NCI-H345 treated with DMSO at 0.1 percent for 48 hours (cell line): ENCODE results near the gene ZIK1.

Source experiments
- DNase-seq: peaks from one replicate; lab custom pipeline; 2025; ENCODE audit not compliant: unreplicated experiment; lab: John Stamatoyannopoulos, UW

Gene ZIK1

DNA sequence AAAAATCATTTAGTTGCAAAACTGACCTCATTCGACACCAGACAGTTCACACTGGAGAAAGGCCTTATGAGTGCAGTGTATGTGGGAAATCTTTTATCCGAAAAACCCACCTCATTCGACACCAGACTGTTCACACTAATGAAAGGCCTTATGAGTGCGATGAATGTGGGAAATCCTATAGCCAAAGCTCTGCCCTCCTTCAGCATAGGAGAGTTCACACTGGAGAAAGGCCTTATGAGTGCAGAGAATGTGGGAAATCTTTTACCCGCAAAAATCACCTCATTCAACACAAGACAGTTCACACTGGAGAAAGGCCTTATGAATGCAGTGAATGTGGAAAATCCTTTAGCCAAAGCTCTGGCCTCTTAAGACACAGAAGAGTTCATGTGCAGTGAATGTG lies 23.0 kb downstream of the ZIK1 start:
- no peak for DNase-seq

DNA sequence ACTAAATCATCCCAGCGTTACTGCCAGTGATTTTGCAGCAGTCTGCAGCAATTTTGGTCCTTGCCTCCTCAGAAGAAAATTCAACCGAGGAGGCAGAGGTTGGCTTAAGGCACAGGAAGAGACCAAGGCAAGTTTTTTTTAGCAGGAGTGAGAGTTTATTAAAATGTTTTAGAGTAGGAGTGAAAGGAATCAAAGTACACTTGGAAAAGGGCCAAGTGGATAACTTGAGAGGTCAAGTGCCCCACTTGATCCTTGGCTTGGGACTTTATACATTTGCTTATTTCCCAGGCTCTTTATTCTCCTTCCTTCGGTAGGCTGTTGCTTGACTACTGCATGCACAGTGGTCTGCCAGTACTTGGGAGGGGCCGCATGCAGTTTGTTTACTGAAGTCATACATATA lies 27.2 kb downstream of the ZIK1 start:
- DNase-seq: no peak

DNA sequence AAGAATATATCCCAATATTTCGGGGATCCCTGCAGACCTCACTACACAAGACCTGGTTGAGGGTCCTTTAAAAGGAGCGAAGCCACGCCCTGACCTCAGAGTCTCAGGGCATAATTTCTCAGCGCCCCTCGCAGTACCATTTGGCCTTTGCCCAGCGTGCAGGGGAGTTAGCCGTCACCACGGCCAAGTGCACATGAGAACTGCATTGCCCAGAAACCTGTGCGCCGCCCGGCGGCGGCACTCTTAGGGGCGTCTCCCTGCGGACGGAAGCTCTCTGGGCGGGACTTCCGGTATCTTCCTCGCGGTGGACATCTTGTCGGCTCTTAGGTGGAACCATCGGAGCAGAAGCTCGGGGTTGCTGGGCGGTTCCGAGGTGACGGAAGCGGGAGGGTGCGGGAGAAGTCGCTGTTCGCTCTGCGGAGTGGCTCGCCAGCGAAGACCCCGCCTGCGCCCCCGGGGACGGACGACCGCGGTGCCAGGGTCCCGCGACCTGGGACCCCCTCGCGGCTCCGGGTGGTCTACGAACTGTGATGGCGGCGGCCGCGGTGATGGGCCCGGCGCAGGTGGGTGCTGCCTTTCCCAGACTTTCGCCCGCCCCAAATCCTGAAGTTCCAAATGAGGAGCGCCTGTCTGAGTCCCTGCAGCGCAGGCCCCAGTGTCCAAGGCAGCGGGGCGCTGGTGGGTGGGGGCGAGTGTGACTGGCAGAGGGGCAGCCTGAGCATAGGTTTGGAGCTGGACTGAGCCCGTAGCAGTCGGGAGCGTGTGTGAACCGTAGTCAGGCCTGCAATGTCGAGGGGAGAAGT lies 30.2 kb downstream of the ZIK1 start, which contains the start of gene ZNF134:
ZNF134 (plus strand) TSS at position 302 of the 803 bp plus-strand sequence. CDS start 5,227 bp downstream, outside the sequence.
- DNase-seq: peak; percentile 58

DNA sequence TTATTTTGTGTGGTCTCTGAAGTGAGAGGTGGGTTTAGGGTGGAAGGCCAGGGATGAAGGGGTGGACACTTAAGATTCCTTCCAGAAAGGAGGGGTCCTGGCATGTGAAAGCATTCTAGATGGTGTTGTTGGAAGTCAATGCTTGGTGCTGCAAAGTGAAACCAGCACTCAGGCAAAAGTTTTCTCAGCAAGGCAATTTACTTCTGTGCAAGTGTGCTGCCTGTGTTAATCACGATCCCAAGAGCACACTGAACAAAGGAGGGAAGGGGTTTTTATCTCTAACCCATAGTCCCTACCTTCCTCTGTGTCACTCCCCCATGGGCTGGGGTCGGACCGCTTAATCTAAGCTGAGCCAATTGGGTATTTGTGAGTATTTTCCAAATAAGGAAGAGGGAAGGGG lies 31.4 kb downstream of the ZIK1 start:
- DNase-seq: no peak

DNA sequence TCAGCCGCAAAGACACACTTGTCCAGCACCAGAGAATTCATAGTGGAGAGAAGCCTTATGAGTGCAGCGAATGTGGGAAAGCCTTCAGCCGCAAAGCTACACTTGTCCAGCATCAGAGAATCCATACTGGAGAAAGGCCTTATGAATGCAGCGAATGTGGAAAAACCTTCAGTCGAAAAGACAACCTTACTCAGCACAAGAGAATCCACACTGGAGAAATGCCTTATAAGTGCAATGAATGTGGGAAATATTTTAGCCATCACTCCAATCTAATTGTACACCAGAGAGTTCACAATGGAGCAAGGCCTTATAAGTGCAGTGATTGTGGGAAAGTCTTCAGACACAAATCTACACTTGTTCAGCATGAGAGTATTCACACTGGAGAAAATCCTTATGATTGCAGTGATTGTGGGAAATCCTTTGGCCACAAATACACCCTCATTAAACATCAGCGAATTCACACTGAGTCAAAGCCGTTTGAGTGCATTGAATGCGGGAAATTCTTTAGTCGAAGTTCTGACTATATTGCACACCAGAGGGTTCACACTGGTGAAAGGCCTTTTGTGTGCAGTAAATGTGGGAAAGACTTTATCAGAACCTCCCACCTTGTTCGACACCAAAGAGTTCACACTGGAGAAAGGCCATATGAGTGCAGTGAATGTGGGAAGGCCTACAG lies 36.9 kb downstream of the ZIK1 start:
- no peak for DNase-seq

DNA sequence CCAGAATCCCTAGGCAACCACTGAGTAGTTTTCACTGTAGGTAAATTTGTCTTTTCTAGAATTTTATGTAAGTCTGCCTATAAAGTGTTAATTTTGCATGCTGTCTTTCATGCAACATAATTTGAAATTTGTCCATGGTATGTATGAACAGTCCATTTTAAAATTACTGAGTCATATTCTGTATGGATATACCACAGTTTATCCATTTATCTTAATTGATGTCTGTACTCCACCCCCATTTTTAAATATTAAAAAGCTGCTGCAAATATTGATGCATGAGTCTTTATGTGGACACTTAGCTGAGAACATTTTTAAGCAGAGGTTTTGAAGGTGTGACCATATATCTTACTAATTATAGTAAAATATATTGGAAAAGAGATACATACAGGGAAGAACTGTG lies 39.1 kb downstream of the ZIK1 start:
- no peak for DNase-seq

DNA sequence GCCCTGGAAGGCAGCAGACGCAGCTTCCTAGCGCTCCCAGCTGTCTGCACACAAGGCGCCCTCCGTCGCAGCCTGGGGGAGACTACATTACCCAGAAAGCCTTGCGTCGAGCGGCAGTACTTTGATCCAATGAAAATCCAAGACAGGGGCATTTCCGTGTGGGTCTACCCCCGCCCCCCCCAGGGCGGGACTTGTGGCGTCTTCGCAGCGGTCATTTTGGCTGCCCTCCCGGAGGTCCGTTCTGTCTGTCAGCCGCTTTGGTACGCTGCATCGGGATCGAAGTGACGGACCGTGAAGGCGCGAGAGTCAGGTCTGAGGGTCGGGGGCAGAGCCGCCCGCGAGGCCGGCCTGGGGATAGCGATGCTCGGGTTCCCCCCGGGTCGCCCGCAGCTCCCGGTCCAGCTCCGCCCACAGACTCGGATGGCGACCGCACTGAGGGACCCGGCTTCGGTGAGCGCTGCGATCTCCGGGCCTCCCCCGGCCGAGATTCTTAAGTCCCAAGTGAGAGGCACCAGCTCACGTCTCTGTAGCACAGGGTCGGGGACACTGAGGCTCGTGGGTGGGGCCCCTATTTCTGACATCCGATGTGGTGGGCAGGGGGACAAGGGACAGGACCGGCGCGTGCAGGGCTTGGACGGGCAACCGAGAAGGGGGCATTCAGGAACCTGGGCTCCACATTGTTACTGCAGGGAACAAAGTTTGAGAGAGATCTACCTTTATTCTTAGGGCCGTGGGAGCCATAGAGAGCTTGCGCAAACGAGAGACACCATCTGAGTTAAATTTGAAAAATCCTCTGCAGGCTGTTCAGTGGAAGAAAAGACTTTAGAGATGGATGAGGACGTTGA lies 49.3 kb downstream of the ZIK1 start, which contains the start of gene ZNF211:
ZNF211 (plus strand) TSS at position 182 of the 845 bp plus-strand sequence; CDS start at position 361, 179 bp downstream.
- DNase-seq: peak; percentile 73

DNA sequence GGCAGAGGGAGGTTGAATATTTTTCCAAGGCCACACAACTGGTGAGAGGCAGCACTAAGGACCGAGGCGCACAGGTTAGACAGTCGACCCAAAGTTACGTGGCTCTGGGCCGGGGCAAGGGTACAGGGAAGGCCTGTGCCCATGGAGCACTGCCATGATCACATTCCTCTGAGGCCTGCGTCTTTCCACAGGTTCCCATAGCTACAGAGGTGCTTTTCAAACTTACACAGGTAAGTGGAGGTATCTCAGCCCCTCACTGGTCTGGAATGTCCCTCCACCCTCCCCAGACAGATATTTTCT lies 49.8 kb downstream of the ZIK1 start:
- no peak for DNase-seq

DNA sequence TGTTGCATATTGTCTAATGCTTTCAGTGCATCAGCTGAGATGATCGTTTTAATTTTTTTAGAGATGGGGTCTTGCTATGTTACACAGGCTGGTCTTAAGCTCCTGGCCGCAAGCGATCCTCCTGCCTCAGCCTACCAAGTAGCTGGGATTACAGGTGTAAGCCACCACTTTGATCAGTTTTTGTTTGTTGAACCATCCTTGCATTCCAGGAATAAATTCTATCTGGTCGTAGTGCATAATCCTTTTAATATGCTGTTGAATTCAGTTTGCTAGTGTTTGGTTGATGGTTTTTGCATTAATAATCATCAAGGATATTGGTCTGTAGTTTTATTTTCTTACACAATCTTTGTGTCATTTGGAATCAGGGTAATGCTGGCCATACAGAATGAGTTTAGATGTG lies 53.4 kb downstream of the ZIK1 start:
- DNase-seq: no peak

- no peak for DNase-seq
Observed at GRCh38 chr19:57641715-57642234, 57.8 kb downstream of the ZIK1 start.

DNA sequence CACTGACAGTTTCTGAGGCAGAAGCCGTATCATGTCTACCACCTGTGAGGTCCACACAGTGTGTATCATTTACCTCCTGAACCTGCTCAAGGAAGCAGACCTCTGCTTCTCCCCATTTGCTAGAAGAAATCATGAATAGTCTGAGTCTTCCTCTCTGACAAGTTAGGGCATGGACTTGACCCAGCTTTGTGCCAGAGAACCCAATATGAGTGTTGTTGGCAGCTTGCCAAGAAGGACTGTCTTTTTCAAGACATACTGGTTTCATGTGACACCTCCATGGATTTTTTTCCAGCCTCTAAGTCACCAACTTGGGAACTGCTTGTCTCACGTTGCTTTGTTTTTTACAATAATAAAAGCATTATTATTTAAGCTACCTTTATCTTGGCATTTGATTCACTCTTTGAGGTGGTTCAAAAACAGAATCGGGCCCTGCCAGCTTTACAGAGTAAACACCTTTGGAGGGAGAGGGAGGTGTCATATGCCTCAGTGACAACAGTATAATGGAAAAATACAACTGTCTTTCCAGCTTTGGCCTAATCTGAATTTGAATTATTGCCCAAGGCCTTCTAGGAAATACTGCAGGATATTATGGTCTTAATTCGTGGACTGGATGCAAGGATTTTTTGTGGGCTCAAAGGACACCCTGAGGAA lies 58.6 kb downstream of the ZIK1 start:
- no peak for DNase-seq
